ENCODE results near the gene MGAT1. TPM values are rescaled to one million over a fixed set of nuclear protein-coding genes. Genes with fewer than 3 reads are reported as not detected.

MGAT1 gene
- total and polyA plus RNA-seq, 9 donors = 52.1 to 100 (median 82.4) TPM

Other genes with a start within 250 kb of the MGAT1 start
- gene SCGB3A1, start 211.3 kb downstream of the MGAT1 start, total RNA-seq = 1.8 TPM
- 1 to 10 TPM in 6 of 8 donors, under 1 TPM in 2; 0.56 to 1.7 (median 1.1) TPM for gene SCGB3A1, start 211.3 kb downstream of the MGAT1 start, polyA plus RNA-seq (ENCODE audit: insufficient read depth in 1 of 8, insufficient read length in 8 of 8, low replicate concordance in 1 of 8)
- gene FLT4, start 153.2 kb downstream of the MGAT1 start, total RNA-seq = 6.6 TPM
- gene FLT4, start 153.2 kb downstream of the MGAT1 start, polyA plus RNA-seq (ENCODE audit: insufficient read depth in 1 of 8, insufficient read length in 8 of 8, low replicate concordance in 1 of 8) = 10 to 100 TPM in 2 of 8 donors, 1 to 10 TPM in 6; 5.4 to 12.3 (median 8.9) TPM
- not detected for gene OR2Y1, start 62.7 kb downstream of the MGAT1 start, total RNA-seq
- gene OR2Y1, start 62.7 kb downstream of the MGAT1 start, polyA plus RNA-seq (ENCODE audit: insufficient read depth in 1 of 8, insufficient read length in 8 of 8, low replicate concordance in 1 of 8) = not detected
- gene ZFP62, start 58.5 kb upstream of the MGAT1 start, total RNA-seq = 31.7 TPM
- 10 to 100 TPM; 22.4 to 27.4 (median 24.2) TPM for gene ZFP62, start 58.5 kb upstream of the MGAT1 start, polyA plus RNA-seq (ENCODE audit: insufficient read depth in 1 of 8, insufficient read length in 8 of 8, low replicate concordance in 1 of 8)
- 0.09 TPM for gene BTNL8, start 96.4 kb upstream of the MGAT1 start, total RNA-seq
- gene BTNL8, start 96.4 kb upstream of the MGAT1 start, polyA plus RNA-seq (ENCODE audit: insufficient read depth in 1 of 8, insufficient read length in 8 of 8, low replicate concordance in 1 of 8) = 1 to 10 TPM in 2 of 8 donors, under 1 TPM in 4, not detected in 2; 0.09 to 3.0 (median 0.14) TPM
- gene BTNL3, start 186.0 kb upstream of the MGAT1 start, total RNA-seq = not detected
- 1 to 10 TPM in 2 of 8 donors, under 1 TPM in 3, not detected in 3; 0.04 to 1.8 (median 0.08) TPM for gene BTNL3, start 186.0 kb upstream of the MGAT1 start, polyA plus RNA-seq (ENCODE audit: insufficient read depth in 1 of 8, insufficient read length in 8 of 8, low replicate concordance in 1 of 8)
- 5.3 TPM for gene BTNL9, start 237.5 kb upstream of the MGAT1 start, total RNA-seq
- 10 to 100 TPM in 6 of 8 donors, 1 to 10 TPM in 2; 7.2 to 23.6 (median 11.5) TPM for gene BTNL9, start 237.5 kb upstream of the MGAT1 start, polyA plus RNA-seq (ENCODE audit: insufficient read depth in 1 of 8, insufficient read length in 8 of 8, low replicate concordance in 1 of 8)